GM12892 (cell line): ENCODE results near the gene PDRG1.

Source experiments
- POLR2A ChIP-seq: IDR thresholded peaks from 2 replicates; pipeline ENCODE4 v1.6.1; 2011; ENCODE audit warnings: low read depth, low read length, control low read depth
- POLR2AphosphoS5 ChIP-seq: IDR thresholded peaks from 2 replicates; pipeline ENCODE4 v1.6.1; 2011; ENCODE audit warnings: low read depth, low read length, control low read depth

- TF ChIP-seq POLR2AphosphoS5, result no peak
- TF ChIP-seq POLR2A, result no peak
Measured at GRCh38 chr20:31896049-31896448, 55.8 kb downstream of the PDRG1 start.
